ENCODE data around the gene TSEN15.

- TF ChIP-seq CTCF (IDR thresholded peaks at IDR 0.05 in 2 of 3, conservative IDR thresholded peaks at IDR 0.05 in 1 of 3; ENCODE audit: borderline replicate concordance in 1 of 3, insufficient read depth in 1 of 3, low read depth in 2 of 3, low read length in 2 of 3) (no peak), RAD21 (IDR thresholded peaks at IDR 0.05; ENCODE audit: low read depth) (no peak), ZNF274 (IDR thresholded peaks at IDR 0.05; ENCODE audit: low read depth, low read length) (no peak), REST (IDR thresholded peaks at IDR 0.05; ENCODE audit: low read depth) (no peak), EZH2phosphoT487 (IDR thresholded peaks at IDR 0.05; ENCODE audit: borderline replicate concordance) (no peak), POLR2A (IDR thresholded peaks at IDR 0.05; ENCODE audit: borderline replicate concordance, extremely low read depth, insufficient read depth, insufficient read length) (no peak), ATF3 (IDR thresholded peaks at IDR 0.05) (no peak), YY1 (IDR thresholded peaks at IDR 0.05; ENCODE audit: extremely low read depth, insufficient replicate concordance, low read depth, low read length) (no peak)
Observed at GRCh38 chr1:184014271-184014670, 37.3 kb upstream of the TSEN15 start.
